Lung (tissue), 12 donors: ENCODE measurements around the gene CCDC60. TPM values are rescaled to one million over a fixed set of nuclear protein-coding genes. Genes with fewer than 3 reads are reported as not detected.

Experiments used
- ATAC-seq: fragments of 200-7000 bp; cut with Tn5 transposase; one replicate; pipeline ENCODE4 v1.9.1; 2020; ENCODE audit warnings: moderate number of reproducible peaks; ENCODE audit not compliant: insufficient read depth, low FRiP score
- DNase-seq, 3 donors: peaks; one replicate each; pipeline ENCODE4 v3.0.0-alpha.2; 2013 to 2017
- H3K27ac ChIP-seq, 2 donors: one replicate each; pipeline ENCODE4 v1.5.1; 2013; ENCODE audit warnings: mild to moderate bottlenecking in 2 of 2, moderate library complexity in 2 of 2, control low read depth in 1 of 2, inconsistent platforms in 1 of 2, low read depth in 1 of 2, low read length in 1 of 2
- H3K27me3 ChIP-seq, 3 donors: one replicate each; pipeline ENCODE4 v1.5.1; 2013; ENCODE audit warnings: low read length in 2 of 3; ENCODE audit not compliant: control insufficient read depth in 3 of 3, insufficient read depth in 3 of 3
- H3K36me3 ChIP-seq, 4 donors: one replicate each; pipeline ENCODE4 v1.5.1; 2013; ENCODE audit warnings: low read length in 4 of 4, mild to moderate bottlenecking in 1 of 4, moderate library complexity in 1 of 4; ENCODE audit not compliant: control insufficient read depth in 4 of 4, insufficient read depth in 4 of 4
- H3K4me1 ChIP-seq, 5 donors: one replicate each; pipeline ENCODE4 v1.5.1; 2013; ENCODE audit warnings: low read length in 5 of 5, mild to moderate bottlenecking in 2 of 5, moderate library complexity in 1 of 5; ENCODE audit not compliant: control insufficient read depth in 5 of 5, insufficient read depth in 5 of 5
- H3K4me3 ChIP-seq: one replicate; pipeline ENCODE4 v1.5.1; 2013; ENCODE audit warnings: mild to moderate bottlenecking, control low read depth, moderate library complexity
- H3K9ac ChIP-seq, 2 donors: one replicate each; pipeline ENCODE4 v1.5.1; 2013; ENCODE audit warnings: low read length in 2 of 2, control low read depth in 1 of 2; ENCODE audit not compliant: insufficient read depth in 1 of 2
- H3K9me3 ChIP-seq, 4 donors: one replicate each; pipeline ENCODE4 v1.5.1; 2013; ENCODE audit warnings: low read length in 3 of 4, mild to moderate bottlenecking in 1 of 4, moderate library complexity in 1 of 4; ENCODE audit not compliant: control insufficient read depth in 4 of 4, insufficient read depth in 3 of 4
- CTCF ChIP-seq: IDR thresholded peaks from 2 replicates; pipeline ENCODE4 v1.5.1; 2012; ENCODE audit warnings: mild to moderate bottlenecking; ENCODE audit errors: control extremely low read depth, extremely low read depth
- WGBS, 2 donors: extraction: QIAGEN DNeasy Blood & Tissue Kit; methylation state at CpG; one replicate each; pipeline ENCODE4 v1.1.7; 2013; 5-methylcytosine and 5-hydroxymethylcytosine counted together
- polyA plus RNA-seq, 2 donors: library from polyadenylated mRNA; stranded (reverse); fragments of 200-250 nt; gene quantifications; one replicate each; pipeline ENCODE4 v1.2.1, GENCODE V29; 2013
- total RNA-seq, 2 donors: library from RNA; depleted of rRNA in 1 of 2; stranded (reverse); fragments of >200 nt in 1 of 2; gene quantifications; one replicate each; pipeline ENCODE4 v1.2.1, GENCODE V29; 2014 to 2021
- donor health status: control.
- donor health status: control.
- donor health status: Bipolar disorder and iron deficiency.
- donor health status: healthy.
- donor health status: DM: yes; HTN: yes; CAD: no.

The CCDC60 gene
- total and polyA plus RNA-seq, 4 donors: 2.1 to 7.6 (median 3.5) TPM

- peaks cover 0 to 5% (median 0%) of the 10 kb centered on the region in 5 donors for H3K4me1 ChIP-seq
- ATAC-seq (no peak), DNase-seq (no peak)
- H3K4me3 ChIP-seq: no peak overlapping the region
- 92 to 97% methylated on average over 1 of the region's 1 CpG for WGBS, 2 donors
- no peak for TF ChIP-seq CTCF
- H3K9me3 ChIP-seq: peaks cover 0 to 1% (median 0%) of the 10 kb centered on the region in 4 donors
- H3K36me3 ChIP-seq: no peaks in the 10 kb centered on the region
- H3K27me3 ChIP-seq: no peaks in the 10 kb centered on the region
- no peak overlapping the region for H3K9ac ChIP-seq
- H3K27ac ChIP-seq: no peak overlapping the region
Observed at GRCh38 chr12:119573086-119573485, 238.6 kb downstream of the CCDC60 start.

- no peaks in the 10 kb centered on the region for H3K27me3 ChIP-seq
- DNase-seq (no peak), ATAC-seq (no peak)
- no peak overlapping the region for H3K4me3 ChIP-seq
- no peaks in the 10 kb centered on the region for H3K36me3 ChIP-seq
- H3K9ac ChIP-seq: no peak overlapping the region
- H3K9me3 ChIP-seq: peaks cover 0 to 2% (median 0%) of the 10 kb centered on the region in 4 donors
- H3K27ac ChIP-seq: no peak overlapping the region
- peaks cover 0 to 5% (median 0%) of the 10 kb centered on the region in 5 donors for H3K4me1 ChIP-seq
- WGBS, 2 donors: 90 to 94% methylated on average over 1 of the region's 1 CpG
- TF ChIP-seq CTCF: no peak
Observed at GRCh38 chr12:119574255-119574654, 239.7 kb downstream of the CCDC60 start.

GRCh38 chr12:119576118-119576810 is 241.7 kb downstream of the CCDC60 start:
- Histone ChIP-seq H3K36me3 (no peaks in the 10 kb centered on the region), H3K9me3 (peaks cover 0 to 2% (median 0%) of the 10 kb centered on the region in 4 donors), H3K27ac (no peak overlapping the region), H3K4me1 (peaks cover 0 to 5% (median 0%) of the 10 kb centered on the region in 5 donors), H3K4me3 (no peak overlapping the region), H3K9ac (no peak overlapping the region), H3K27me3 (peaks cover 0 to under 1% (median 0%) of the 10 kb centered on the region in 3 donors)
- DNase-seq (no peak), ATAC-seq (no peak)
- no peak for TF ChIP-seq CTCF
- 77 to 80% methylated on average over 8 of the region's 8 CpGs for WGBS, 2 donors
